Measurements from ENCODE around the gene UNC5B.

Gene UNC5B

DNA sequence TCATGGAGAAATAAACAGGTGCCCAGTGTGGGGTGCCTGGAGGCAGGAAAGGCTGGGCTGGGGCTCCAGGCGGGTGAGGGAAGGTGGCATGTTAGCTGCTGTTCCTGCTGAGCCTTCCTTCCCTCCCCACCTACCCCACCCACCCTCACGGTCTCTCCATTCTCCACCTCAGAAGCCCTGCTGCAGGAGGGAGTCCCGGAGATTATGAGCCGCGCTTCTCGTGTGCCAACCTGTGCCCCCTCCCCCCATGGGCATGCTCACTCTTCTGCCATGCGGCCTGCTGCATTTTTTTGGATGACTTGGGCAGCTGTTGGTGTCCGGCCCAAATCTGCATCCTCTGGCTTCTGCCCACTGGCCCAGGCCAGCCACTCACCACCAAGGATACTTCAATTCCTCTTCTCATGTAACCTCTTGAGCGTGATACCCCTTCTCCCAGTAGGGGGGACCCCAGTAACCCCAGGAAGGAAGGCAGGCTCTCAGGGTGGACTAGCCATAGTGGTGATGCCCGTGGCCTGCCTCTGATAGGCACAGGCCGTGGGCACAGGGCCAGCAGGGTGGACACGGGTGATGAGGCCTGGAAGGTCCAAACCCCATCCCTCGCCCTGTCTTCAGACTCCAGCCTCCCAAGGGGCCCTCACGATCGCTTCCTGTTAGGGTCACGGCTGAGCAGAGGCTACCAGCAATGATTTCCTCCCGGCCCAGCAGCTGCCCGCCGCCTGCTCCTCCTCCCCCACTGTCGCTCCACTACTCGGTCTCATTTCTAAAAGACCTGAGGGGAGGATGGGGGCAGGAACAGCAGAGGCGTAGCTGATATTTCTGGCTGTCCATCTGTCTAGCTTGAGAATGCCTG is 27.8 kb downstream of the UNC5B start:
- no peak for DNase-seq

- DNase-seq = no peak
Observed at GRCh38 chr10:71241114-71241829, 28.9 kb downstream of the UNC5B start.

DNA sequence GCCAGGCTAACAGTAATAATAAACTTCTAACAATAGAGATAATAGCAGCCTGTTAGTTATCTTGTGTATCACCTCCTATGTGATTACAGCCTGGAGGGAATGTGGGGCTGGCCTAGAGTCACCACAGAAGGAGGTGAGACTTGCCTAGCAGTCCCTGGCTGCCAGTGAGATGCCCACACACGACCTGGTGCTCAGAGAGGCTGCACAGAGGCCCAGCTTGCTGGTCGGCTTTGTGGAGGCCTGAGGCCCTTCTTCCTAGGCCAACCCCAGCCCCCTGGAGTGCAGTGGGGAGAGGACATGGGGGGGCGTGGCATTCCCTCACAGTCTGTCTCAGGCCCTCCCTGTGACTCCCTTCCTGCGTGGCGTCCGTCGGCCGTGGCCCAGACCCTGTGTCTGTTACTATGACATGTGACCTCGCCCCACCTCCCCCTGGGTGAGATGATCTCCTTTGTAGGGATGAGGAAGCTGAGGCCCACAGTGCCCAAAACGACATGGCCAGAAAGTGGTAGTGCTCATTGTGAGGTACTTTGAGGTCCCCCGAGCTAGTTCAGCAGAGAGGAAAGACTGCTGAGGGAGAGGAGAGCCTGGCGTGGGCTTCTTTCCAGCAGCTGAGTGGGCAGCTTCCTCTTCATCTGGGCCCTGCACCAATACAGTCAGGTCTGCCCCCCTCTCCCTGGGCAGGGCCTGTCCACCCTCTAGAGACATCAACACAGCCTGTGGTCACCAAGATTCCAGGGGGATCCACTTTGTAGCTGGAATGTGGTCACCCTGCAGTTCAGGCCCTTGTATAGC is 29.7 kb downstream of the UNC5B start:
- DNase-seq = no peak

GRCh38 chr10:71242622-71243009 is 30.2 kb downstream of the UNC5B start:
- no peak for DNase-seq

- DNase-seq = no peak
Observed at GRCh38 chr10:71243756-71244395, 31.5 kb downstream of the UNC5B start.

- DNase-seq = no peak
Observed at GRCh38 chr10:71244431-71245419, 32.4 kb downstream of the UNC5B start.

GRCh38 chr10:71245420-71246325 is 33.3 kb downstream of the UNC5B start:
- DNase-seq = no peak

GRCh38 chr10:71246591-71247413 is 34.4 kb downstream of the UNC5B start:
- no peak for DNase-seq

DNA sequence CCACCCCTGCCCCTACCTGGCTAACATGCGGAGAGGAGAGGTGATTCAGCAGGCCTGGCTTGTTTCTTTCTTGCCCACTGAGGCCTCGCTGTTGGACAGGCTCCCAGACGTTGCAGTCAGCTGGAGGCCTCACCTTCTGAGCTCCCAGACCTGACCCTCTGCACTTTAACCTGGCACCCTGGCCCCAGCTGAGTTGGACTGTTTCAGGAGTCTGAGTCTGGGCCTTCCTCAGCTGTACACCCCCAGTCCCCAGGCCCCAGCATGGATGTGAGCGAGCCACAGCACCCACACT is 35.0 kb downstream of the UNC5B start:
- DNase-seq = no peak

GRCh38 chr10:71247804-71248203 is 35.4 kb downstream of the UNC5B start:
- no peak for DNase-seq

GRCh38 chr10:71248210-71248609 is 35.8 kb downstream of the UNC5B start:
- no peak for DNase-seq

GRCh38 chr10:71249996-71250395 is 37.6 kb downstream of the UNC5B start:
- no peak for DNase-seq

DNA sequence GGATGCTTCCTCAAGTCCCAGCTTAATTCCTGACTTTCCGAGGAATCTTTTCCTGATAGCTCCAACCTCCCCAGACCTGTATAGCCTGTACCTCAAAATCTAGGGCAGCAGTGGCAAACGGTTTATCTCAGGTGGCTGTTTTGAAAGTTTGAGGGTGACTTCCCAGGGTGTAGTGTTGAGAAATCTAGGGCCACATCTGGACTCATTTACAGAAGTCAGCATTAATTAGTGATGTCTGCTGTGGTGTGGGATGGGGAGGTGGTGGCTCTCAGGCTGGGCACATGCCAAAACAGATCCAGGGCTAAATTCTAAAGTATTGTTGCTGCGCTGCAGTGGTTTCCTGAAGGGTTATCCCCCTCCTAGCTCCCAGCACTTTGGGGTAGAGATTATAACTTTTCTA is 38.0 kb downstream of the UNC5B start:
- no peak for DNase-seq

DNA sequence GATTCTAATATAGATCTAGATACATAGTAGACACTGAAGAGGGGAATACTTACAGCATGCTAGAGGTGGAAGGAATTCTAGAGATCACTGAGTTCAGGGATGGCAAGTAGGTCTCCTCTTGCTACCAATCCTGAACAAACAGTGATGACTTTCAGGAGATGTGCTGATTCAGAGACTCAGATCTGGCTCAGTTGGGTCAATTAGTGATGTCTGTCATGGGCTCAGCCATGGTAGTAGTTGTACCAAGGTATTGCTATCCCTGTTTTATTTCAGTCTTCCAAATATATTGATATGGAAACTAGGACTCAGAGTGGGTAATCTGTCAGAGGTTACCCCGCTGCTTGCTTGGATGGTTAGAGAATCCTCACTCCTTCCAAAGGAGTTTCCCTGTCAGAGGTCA is 38.5 kb downstream of the UNC5B start:
- DNase-seq = no peak

DNA sequence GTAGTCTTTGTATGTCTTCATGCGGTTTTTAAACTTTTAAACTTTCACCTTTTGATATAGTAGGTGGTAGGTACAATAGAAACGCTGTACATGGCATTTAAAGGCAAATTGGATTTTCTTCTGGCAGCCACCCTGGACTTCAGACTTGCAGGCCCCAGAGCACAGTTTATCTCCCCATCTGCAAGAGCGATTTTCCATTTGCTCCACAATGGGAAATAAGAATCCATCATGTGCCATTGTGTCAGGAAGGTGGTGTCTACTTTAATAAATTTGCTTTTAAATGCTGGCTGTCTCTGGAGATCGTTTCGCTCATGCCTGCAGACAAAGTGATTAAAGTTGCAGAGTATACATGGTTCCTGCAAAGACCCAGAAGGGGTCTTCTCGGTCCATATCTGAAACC is 38.9 kb downstream of the UNC5B start:
- no peak for DNase-seq

DNA sequence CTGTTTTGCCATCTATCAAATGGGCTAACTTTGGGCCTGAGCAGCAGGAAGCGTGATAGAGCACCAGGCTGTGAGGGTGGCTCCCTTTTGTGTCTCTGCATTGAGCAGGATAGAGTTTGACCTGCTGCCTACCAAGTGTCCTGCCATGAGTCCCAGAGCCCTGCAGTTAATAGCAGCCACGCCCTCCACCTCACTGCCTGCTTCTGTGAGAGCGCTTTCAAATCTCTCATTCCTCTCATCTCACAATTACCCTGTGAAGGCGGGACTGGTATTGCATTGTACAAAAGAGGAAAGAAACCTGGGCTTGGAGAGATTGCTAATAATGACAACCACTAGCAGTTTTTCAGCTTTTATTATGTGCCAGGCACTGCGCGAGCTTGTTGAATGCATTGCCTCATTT is 39.9 kb downstream of the UNC5B start:
- DNase-seq = no peak

- DNase-seq = no peak
Observed at GRCh38 chr10:71253981-71254818, 41.8 kb downstream of the UNC5B start.

GRCh38 chr10:71254834-71255549 is 42.6 kb downstream of the UNC5B start:
- DNase-seq = no peak

DNA sequence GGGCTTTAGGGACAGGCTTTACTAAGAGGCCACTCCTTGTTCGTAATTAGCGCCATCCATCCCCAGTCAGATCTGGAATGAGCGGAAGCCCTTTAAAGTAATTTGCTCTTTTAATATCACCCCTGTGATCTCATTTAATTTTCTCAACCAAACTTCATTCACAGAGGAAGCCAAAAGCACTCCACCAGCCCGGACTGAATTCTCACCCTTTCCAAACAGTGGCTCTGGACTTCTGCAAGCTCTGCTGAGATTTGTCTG is 43.1 kb downstream of the UNC5B start:
- no peak for DNase-seq
